HepG2 (cell line): ENCODE measurements around the gene TECTA. TPM values are rescaled to one million over a fixed set of nuclear protein-coding genes. Genes with fewer than 3 reads are reported as not detected.

Source experiments
- ATAC-seq: fragments of 200-7000 bp; cut with Tn5 transposase; 3 replicates; pipeline ENCODE4 v1.9.1; 2020; ENCODE audit warnings: mild to moderate bottlenecking, moderate library complexity
- BruUV-seq: library from RNA; stranded (reverse); fragments of 400-500 nt; replicated peaks from 2 replicates; lab custom pipeline; 2021; lab: Mats Ljungman, UMichigan
- CTCF ChIA-PET: fragments of 300-600 bp; formaldehyde crosslinking; extraction: SDS; loops from one replicate; lab custom pipeline; 2021; ENCODE audit warnings: low total read pairs, inconsistent platforms, low intra/inter-chr PET ratio; lab: Yijun Ruan, JAX
- POLR2A ChIA-PET: fragments of 350-600 bp; sonication (Branson Sonifier 250); formaldehyde crosslinking; loops from one replicate; lab custom pipeline; 2020; ENCODE audit warnings: antibody characterized with exemption, inconsistent platforms; lab: Yijun Ruan, JAX
- DNase-seq: peaks from one replicate; pipeline ENCODE4 v3.0.0-alpha.2; 2015; ENCODE audit warnings: low spot score
- FAIRE-seq: peaks from 3 replicates; lab custom pipeline; 2011; peaks lifted over from hg19 to GRCh38; lab: Jason Lieb, UNC
- H2AFZ ChIP-seq: one replicate; pipeline ENCODE4 v1.6.1; 2011; ENCODE audit warnings: low read length, inconsistent platforms
- H3K27ac ChIP-seq: fragments of 300-600 bp; 3 replicates; pipeline ENCODE4 v1.8.0; 2011; ENCODE audit warnings: mixed run types, mild to moderate bottlenecking, mixed read lengths, low read length, inconsistent platforms; ENCODE audit not compliant: insufficient read depth; ENCODE audit errors: extremely low read length
- H3K27me3 ChIP-seq, 2 experiments: fragments of 200-600 bp in 1 of 2; 2 replicates in 1 of 2; 3 replicates in 1 of 2; pipeline versions ENCODE4 v1.6.0 to v1.8.0; 2011; ENCODE audit warnings: low read length in 2 of 2, mild to moderate bottlenecking in 2 of 2, moderate library complexity in 2 of 2, inconsistent platforms in 1 of 2; ENCODE audit not compliant: insufficient read depth in 2 of 2, control insufficient read depth in 1 of 2
- H3K36me3 ChIP-seq, 2 experiments: fragments of 200-600 bp in 1 of 2; replicated peaks in 1 of 2; 2 replicates in 1 of 2; 3 replicates in 1 of 2; pipeline versions ENCODE4 v1.5.1 to v1.8.0; 2011; ENCODE audit warnings: low read length in 2 of 2, inconsistent platforms in 1 of 2; ENCODE audit not compliant: insufficient read depth in 2 of 2, control insufficient read depth in 1 of 2
- H3K4me1 ChIP-seq: 2 replicates; pipeline ENCODE4 v1.5.1; 2012; ENCODE audit warnings: low read length, inconsistent platforms; ENCODE audit not compliant: insufficient read depth
- H3K4me2 ChIP-seq: 2 replicates; pipeline ENCODE4 v1.6.0; 2011; ENCODE audit warnings: low read depth, low read length, inconsistent platforms
- H3K4me3 ChIP-seq, 3 experiments: fragments of 200-600 bp in 1 of 3; sonication (generic), shearing (Covaris generic) in 1 of 3; replicated peaks in 1 of 3; 2 replicates each; pipeline ENCODE4 v1.5.1; 2011 to 2016; ENCODE audit warnings: low read length in 3 of 3, inconsistent platforms in 2 of 3, low read depth in 2 of 3, mild to moderate bottlenecking in 2 of 3, control low read depth in 1 of 3, mixed read lengths in 1 of 3; ENCODE audit not compliant: insufficient read depth in 1 of 3
- H3K79me2 ChIP-seq: one replicate; pipeline ENCODE4 v1.6.1; 2011; ENCODE audit warnings: low read length, inconsistent platforms; ENCODE audit not compliant: insufficient read depth
- H3K9ac ChIP-seq: 2 replicates; pipeline ENCODE4 v1.6.0; 2011; ENCODE audit warnings: mild to moderate bottlenecking, low read depth, low read length, inconsistent platforms; ENCODE audit not compliant: insufficient read depth
- H3K9me3 ChIP-seq: 2 replicates; pipeline ENCODE4 v1.5.1; 2012; ENCODE audit warnings: mild to moderate bottlenecking, low read length
- H4K20me1 ChIP-seq: 2 replicates; pipeline ENCODE4 v1.6.0; 2011; ENCODE audit warnings: inconsistent platforms, mild to moderate bottlenecking, low read length, moderate library complexity; ENCODE audit not compliant: insufficient read depth
- KAT8 ChIP-seq: IDR thresholded peaks from 2 replicates; pipeline ENCODE4 v1.6.1; 2016; ENCODE audit warnings: missing genetic modification reagents, missing compliant biosample characterization
- LRRFIP1 ChIP-seq: sonication (generic); formaldehyde crosslinking; conservative IDR thresholded peaks from 2 replicates; pipeline ENCODE4 v1.4.0; 2020; ENCODE audit warnings: missing genetic modification reagents
- SYNCRIP ChIP-seq: fragments of 200-400 bp; formaldehyde crosslinking; IDR thresholded peaks from 2 replicates; pipeline ENCODE4 v1.6.1; 2018; ENCODE audit warnings: mild to moderate bottlenecking, low read depth, low read length; ENCODE audit not compliant: insufficient read depth
- TSC22D2 ChIP-seq: sonication (generic); formaldehyde crosslinking; IDR thresholded peaks from 2 replicates; pipeline ENCODE4 v1.5.1; 2020; ENCODE audit warnings: missing genetic modification reagents, mild to moderate bottlenecking, borderline replicate concordance
- U2AF2 ChIP-seq: fragments of 200-400 bp; formaldehyde crosslinking; IDR thresholded peaks from 2 replicates; pipeline ENCODE4 v1.6.1; 2017; ENCODE audit warnings: low read depth, mild to moderate bottlenecking, low read length
- ZBTB7B ChIP-seq: sonication (generic); formaldehyde crosslinking; IDR thresholded peaks from 2 replicates; pipeline ENCODE4 v1.4.0; 2020; ENCODE audit warnings: missing genetic modification reagents
- ZFX ChIP-seq: sonication (generic); formaldehyde crosslinking; IDR thresholded peaks from 2 replicates; pipeline ENCODE4 v1.4.0; 2020; ENCODE audit warnings: mild to moderate bottlenecking, low read depth, missing genetic modification reagents, moderate library complexity
- ZHX1 ChIP-seq: sonication (generic); formaldehyde crosslinking; IDR thresholded peaks from 2 replicates; pipeline ENCODE4 v1.8.1; 2022; ENCODE audit warnings: low read depth, mild to moderate bottlenecking, missing genetic modification reagents
- ZNF33B ChIP-seq: sonication (generic); formaldehyde crosslinking; IDR thresholded peaks from 2 replicates; pipeline ENCODE4 v1.5.1; 2020; ENCODE audit warnings: mild to moderate bottlenecking, missing genetic modification reagents
- WGBS: methylation state at CpG from one replicate; pipeline ENCODE4 v1.1.6; 2017; ENCODE audit warnings: low lambda C conversion rate; 5-methylcytosine and 5-hydroxymethylcytosine counted together
- in situ Hi-C: cut with HindIII; loops from 2 replicates; pipeline ENCODE4 v1.10.0; 2017; ENCODE audit warnings: low pct_unique_long_range_greater_than_20kb; ENCODE audit not compliant: extremely low pct_ligation_motif_present
- intact Hi-C: fragments of 100-400 bp; cut with micrococcal nuclease; formaldehyde crosslinking; loops from one replicate; pipeline ENCODE4 v1.10.0; 2022; ENCODE audit not compliant: unreplicated experiment
- polyA plus RNA-seq, 8 experiments: library from polyadenylated mRNA; depleted of rRNA in 3 of 8; stranded (reverse) in 7 of 8; unstranded in 1 of 8; fragments of >200 nt; fragmentation: Illumina TruSeq in 4 of 8; extraction: Trizol in 4 of 8; gene quantifications; 2 replicates each; pipeline versions ENCODE4 v1.2.1 to v1.2.3, GENCODE V29; 2011 to 2016; ENCODE audit warnings: low read depth in 4 of 8, missing spikeins in 1 of 8, mixed read lengths in 1 of 8; ENCODE audit not compliant: insufficient read depth in 1 of 8
- total RNA-seq, 5 experiments: library from RNA; depleted of rRNA; stranded (reverse); fragments of >200 nt; fragmentation: Illumina TruSeq; extraction: Trizol; gene quantifications; 2 replicates each; pipeline ENCODE4 v1.2.3, GENCODE V29; 2016; ENCODE audit warnings: low read depth in 1 of 5

TECTA gene
- total and polyA plus RNA-seq, 2 of the 13 experiments (the other 11 are each of a cell fraction or from before 2014, with no cell fraction given): 0.04 to 0.17 TPM

- no peak for TF ChIP-seq ZHX1
- no peak for TF ChIP-seq ZFX
- no peak for TF ChIP-seq SYNCRIP
These were observed 26.8 kb downstream of the TECTA start (continued) for GRCh38 chr11:121127809-121128208.

GRCh38 chr11:121129362-121130340 lies 28.6 kb downstream of the TECTA start:
- BruUV-seq: no TSS peak
- 58% methylated on average over 17 of the region's 29 CpGs for WGBS
- Histone ChIP-seq H2AFZ (no peak overlapping the region), H4K20me1 (no peaks in the 10 kb centered on the region), H3K9me3 (no peaks in the 10 kb centered on the region), H3K4me3 (no peak overlapping the region), H3K9ac (no peak overlapping the region), H3K27me3 (peaks cover 0 to 7% of the 10 kb centered on the region in 2 experiments; a peak in 2 of 5 replicates), H3K4me1 (no peaks in the 10 kb centered on the region), H3K4me2 (no peak overlapping the region), H3K36me3 (no peaks in the 10 kb centered on the region), H3K79me2 (no peaks in the 10 kb centered on the region), H3K27ac (no peak overlapping the region)
- no peak for DNase-seq
- FAIRE-seq: no peak
- intact Hi-C loops: no loop called here
- TF ChIP-seq KAT8 (CRISPR knock-in tag): no peak
- TF ChIP-seq ZNF33B (CRISPR knock-in tag): no peak
- TF ChIP-seq LRRFIP1: no peak
- TF ChIP-seq U2AF2: no peak
- TF ChIP-seq ZBTB7B (CRISPR knock-in tag): no peak
- no peak for TF ChIP-seq TSC22D2 (CRISPR knock-in tag)
- no peak for ATAC-seq
- in situ Hi-C loops: no loop called here
- POLR2A ChIA-PET: no interaction called here
- CTCF ChIA-PET: no interaction called here
